Coronary artery (tissue), 2 donors: Measurements from ENCODE around the gene ANKS6.

ENCODE experiments used
- DNase-seq: peaks from one replicate; pipeline ENCODE4 v3.0.0-alpha.2; 2017; ENCODE audit warnings: low spot score
- H3K27ac ChIP-seq, 2 donors: fragments of 200-600 bp; sonication (generic); one replicate each; pipeline ENCODE4 v1.5.1; 2016 to 2019
- H3K4me3 ChIP-seq: fragments of 200-600 bp; sonication (generic); 2 replicates; pipeline ENCODE4 v1.5.1; 2016; ENCODE audit warnings: mild to moderate bottlenecking, moderate library complexity
- TF ChIP-seq, protein P1 (sequence below): fragments of 200-600 bp; sonication (generic); IDR thresholded peaks from one replicate; pipeline ENCODE4 v1.5.1; 2019; ENCODE audit warnings: antibody characterized with exemption

The ANKS6 gene

DNA sequence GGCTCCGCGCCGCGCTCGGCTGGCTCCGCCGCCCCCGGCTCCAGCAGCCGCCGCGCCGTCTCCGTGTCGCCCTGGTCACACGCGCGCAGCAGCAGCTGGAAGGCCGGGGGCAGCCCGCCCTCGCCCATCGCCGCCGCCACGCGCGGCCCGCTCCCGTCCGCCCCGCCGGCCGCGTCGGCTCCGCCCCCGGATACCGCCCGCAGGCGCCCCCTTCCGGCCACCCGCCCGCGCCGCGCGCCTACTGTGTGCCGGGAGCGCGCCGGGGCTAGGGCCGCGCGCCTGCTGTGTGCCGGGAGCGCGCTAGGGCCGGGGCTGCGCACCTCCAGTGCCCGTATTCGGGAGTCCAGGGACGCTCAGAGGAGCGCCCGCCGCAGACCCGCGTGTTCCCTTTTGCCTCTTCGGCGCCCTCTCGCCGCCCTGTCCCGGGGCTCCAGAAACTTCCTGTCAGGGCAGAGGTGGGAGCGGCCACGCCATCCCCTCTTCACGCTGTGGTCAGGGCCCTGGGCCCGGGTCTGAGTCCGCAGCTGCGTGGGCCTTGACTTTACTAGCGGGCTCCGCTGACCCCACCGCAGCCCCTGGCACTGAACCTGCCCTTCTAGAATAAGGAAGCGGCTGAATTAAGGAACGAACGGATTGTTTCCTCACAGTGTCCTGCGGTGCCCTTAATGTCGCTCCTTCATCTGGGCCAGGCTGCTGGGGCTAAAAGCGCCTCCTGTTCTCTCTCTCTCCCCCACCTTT is at the start of gene ANKS6:
TSS of gene ANKS6 (minus strand) at position 192 of the 738 bp plus-strand sequence. CDS start at position 128, 64 bp downstream.
- Histone ChIP-seq H3K27ac (peak within 1 kb of the TSS; percentile 45 to 85), H3K4me3 (peak within 1 kb of the TSS; percentile 94)
- peak; percentile 82 for DNase-seq
- TF ChIP-seq, protein P1, sequence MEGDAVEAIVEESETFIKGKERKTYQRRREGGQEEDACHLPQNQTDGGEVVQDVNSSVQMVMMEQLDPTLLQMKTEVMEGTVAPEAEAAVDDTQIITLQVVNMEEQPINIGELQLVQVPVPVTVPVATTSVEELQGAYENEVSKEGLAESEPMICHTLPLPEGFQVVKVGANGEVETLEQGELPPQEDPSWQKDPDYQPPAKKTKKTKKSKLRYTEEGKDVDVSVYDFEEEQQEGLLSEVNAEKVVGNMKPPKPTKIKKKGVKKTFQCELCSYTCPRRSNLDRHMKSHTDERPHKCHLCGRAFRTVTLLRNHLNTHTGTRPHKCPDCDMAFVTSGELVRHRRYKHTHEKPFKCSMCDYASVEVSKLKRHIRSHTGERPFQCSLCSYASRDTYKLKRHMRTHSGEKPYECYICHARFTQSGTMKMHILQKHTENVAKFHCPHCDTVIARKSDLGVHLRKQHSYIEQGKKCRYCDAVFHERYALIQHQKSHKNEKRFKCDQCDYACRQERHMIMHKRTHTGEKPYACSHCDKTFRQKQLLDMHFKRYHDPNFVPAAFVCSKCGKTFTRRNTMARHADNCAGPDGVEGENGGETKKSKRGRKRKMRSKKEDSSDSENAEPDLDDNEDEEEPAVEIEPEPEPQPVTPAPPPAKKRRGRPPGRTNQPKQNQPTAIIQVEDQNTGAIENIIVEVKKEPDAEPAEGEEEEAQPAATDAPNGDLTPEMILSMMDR: peak; percentile 23

DNA sequence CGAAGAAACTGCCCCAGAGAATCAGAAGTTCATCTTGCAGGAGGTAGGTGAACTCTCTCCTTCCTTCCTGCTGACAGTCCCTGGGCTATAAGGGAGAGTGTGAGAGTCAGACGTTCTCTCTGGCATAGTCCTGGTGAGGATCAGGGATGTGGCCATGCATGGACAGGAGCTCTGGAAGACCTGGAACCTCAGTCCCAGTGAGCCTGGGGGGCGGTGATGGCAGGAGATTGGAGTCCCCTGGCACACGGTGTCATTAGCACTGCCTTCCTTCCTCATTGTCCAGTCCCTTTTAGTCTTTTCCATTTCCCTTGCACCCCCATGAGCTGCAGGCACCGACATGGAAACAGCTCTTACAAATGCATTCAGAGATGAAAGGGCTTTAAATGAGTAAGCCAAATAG is 49.7 kb upstream of the ANKS6 start:
- H3K4me3 ChIP-seq: no peak overlapping the region
- H3K27ac ChIP-seq: no peak overlapping the region
- DNase-seq: no peak
- TF ChIP-seq, protein P1: no peak

DNA sequence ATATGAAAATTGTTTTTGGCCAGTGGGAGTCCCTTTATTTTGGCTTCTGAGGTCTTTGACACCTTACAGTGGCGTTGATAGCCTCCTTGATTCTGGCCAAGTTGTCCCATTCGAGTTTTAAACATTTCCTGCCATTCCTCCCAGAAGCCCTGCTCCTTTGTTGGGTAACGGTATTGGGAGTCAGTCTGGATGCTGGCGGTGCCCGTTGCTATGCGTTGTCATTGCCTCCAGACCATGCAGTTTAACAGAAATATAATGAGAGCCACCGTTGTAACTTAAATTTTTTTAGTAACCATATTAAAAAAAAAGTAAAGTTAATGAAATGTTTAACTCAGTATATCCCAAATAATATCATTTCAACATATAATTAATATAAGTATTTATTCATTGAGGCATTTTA is 46.2 kb upstream of the ANKS6 start:
- no peak overlapping the region for H3K4me3 ChIP-seq
- DNase-seq: no peak
- H3K27ac ChIP-seq: no peak overlapping the region
- TF ChIP-seq, protein P1: no peak

DNA sequence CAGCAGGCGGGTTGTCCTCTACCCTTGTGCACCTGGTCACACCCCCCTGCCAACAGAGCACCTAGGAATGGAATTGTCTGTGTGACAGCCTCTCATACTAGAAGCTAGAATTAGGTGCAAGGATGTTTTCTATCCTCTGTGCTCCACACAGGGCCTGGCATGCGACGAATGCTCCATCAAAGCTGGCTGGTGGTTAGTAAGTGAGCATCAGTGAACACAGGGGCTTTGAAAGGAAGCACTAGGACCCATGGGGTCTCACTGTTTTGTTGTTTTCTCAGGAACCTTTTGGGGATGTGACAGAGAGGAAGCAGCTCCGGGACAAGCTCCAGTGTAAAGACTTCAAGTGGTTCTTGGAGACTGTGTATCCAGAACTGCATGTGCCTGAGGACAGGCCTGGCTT is 43.4 kb upstream of the ANKS6 start:
- H3K27ac ChIP-seq: no peak overlapping the region
- H3K4me3 ChIP-seq: no peak overlapping the region
- no peak for DNase-seq
- TF ChIP-seq, protein P1: no peak

DNA sequence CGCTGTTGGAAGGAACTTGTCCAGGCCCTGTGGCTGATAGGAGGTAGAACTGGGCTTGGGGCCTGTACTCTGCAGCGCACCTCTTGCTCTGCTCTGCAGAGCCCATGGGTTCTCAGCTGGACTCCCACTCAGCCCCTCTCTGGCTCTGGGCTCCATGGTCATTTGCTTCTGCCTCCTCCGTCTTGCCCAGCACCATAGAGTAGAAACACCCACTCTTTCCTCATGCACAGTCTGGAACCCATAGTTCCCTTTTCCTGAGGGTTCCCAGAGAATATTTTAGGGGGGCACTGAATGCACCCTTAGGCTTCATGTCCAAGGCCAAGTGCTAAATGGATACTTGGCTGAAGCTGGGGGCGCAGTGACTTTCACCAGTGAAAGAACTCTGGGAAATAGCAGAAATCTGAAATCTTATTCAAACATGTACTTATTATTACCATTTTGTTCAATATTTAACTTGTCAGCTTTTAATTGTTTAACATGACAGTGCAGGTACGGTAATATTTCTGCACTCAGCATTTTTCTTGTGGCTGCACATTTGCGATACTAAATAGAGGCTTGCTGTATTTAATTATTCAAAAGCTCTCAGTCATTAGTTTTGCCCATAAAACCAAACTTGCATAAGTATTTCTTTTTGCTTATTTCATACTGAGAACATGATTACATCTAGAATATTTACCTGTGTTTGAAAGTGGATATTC is 42.7 kb upstream of the ANKS6 start:
- no peak overlapping the region for H3K27ac ChIP-seq
- TF ChIP-seq, protein P1: no peak
- no peak for DNase-seq
- no peak overlapping the region for H3K4me3 ChIP-seq

DNA sequence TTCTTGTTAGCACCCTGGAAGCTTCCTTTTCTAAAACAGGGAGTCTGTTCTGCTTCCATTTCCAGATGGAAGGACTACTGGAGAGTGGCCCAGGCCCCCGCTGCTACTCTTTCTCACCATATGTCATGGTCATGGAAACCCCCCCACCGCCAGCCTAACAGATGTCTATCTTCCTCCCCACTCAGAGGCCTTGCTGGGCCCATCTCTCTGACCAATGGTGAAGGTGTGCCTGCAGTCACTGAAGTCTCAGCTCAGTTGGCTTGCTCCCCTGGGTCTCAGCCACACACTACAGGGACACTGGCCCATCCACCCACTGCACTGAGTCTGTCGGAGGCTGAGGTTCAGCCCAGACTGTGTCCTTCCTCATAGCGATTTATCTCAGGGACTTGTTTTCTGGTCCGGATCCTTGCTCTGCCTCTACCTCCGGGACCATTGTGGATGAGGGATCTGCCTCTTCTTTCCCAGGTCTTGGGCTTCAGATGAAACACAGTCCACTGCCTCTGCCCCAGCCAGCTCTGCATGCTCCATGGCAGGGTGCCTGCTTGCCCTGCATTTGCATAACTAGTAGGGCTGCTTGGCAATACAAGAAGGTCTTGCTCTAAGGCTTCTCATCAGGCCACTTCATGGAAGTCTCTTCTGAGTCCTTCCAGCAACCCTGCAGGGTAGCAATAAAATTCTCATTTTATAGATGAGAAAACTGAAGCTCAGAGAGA is 42.0 kb upstream of the ANKS6 start:
- DNase-seq: no peak
- TF ChIP-seq, protein P1: no peak
- Histone ChIP-seq H3K27ac (no peak overlapping the region), H3K4me3 (no peak overlapping the region)
